Measurements from ENCODE around the gene MAEA. TPM values are rescaled to one million over a fixed set of nuclear protein-coding genes. Genes with fewer than 3 reads are reported as not detected.

The MAEA gene
- total and polyA plus RNA-seq, 9 of the 15 experiments (the other 6 are each of a cell fraction or from before 2014, with no cell fraction given), result 2.1 to 86.5 (median 45.0) TPM

GRCh38 chr4:1321486-1321885 is 31.8 kb downstream of the MAEA start:
- peaks cover 0 to 12% of the 10 kb centered on the region in 2 experiments; a peak in 1 of 5 replicates for H3K4me1 ChIP-seq (replicated peaks in 1 of 2; ENCODE audit: control insufficient read depth in 2 of 2, insufficient read depth in 2 of 2, low read length in 2 of 2)
- H3K9me1 ChIP-seq (ENCODE audit: control insufficient read depth, insufficient read depth, low read length), result no peaks in the 10 kb centered on the region
- H3K4me3 ChIP-seq, result no peak overlapping the region
- ChIA-PET CTCF (ENCODE audit: low intra/inter-chr PET ratio) (no interaction called here), POLR2A (no interaction called here)
- FAIRE-seq (no peak), DNase-seq (ENCODE audit: extremely low read depth in 1 of 4, low spot score in 3 of 4) (no peak), ATAC-seq (no peak)
- in situ Hi-C loops (cut with MboI) (no loop called here), intact Hi-C loops (cut with micrococcal nuclease) (no loop called here)
- no peak overlapping the region for H2AFZ ChIP-seq (ENCODE audit: low read depth, low read length)
- BruUV-seq (replicated peaks), result no TSS peak
- H3K36me3 ChIP-seq (ENCODE audit: control insufficient read depth, insufficient read depth, low read length), result peaks cover 76% of the 10 kb centered on the region; the same call in 2 of the 3 replicates
- no peak overlapping the region for H3K27ac ChIP-seq (ENCODE audit: extremely low read depth, low read depth, low read length)
- 0 out of 4 replicates have a peak overlapping the region, but pooled peaks of 1 of the 2 experiments have one; percentile 68 for H3K9ac ChIP-seq (ENCODE audit: insufficient read depth in 1 of 2, low read depth in 2 of 2, low read length in 2 of 2)
- no peaks in the 10 kb centered on the region for H3K27me3 ChIP-seq (ENCODE audit: control insufficient read depth in 2 of 2, insufficient read depth in 2 of 2, low read length in 2 of 2)
- no peaks in the 10 kb centered on the region for H3K79me2 ChIP-seq (ENCODE audit: control insufficient read depth, insufficient read depth, low read length)
- H4K20me1 ChIP-seq (replicated peaks; ENCODE audit: control insufficient read depth, insufficient read depth, low read length), result no peaks in the 10 kb centered on the region
- H3K9me3 ChIP-seq (replicated peaks; ENCODE audit: control insufficient read depth, insufficient read depth, low read depth, low read length), result no peaks in the 10 kb centered on the region
- WGBS (ENCODE audit: insufficient coverage, low coverage, missing lambda C conversion rate), result 86% methylated on average over 13 of the region's 13 CpGs
- H3K4me2 ChIP-seq (ENCODE audit: insufficient read depth, low read length), result no peak overlapping the region
- TF ChIP-seq ZNF609 (CRISPR knock-in tag; IDR thresholded peaks at IDR 0.05; ENCODE audit: borderline replicate concordance) (no peak), MCM7 (IDR thresholded peaks at IDR 0.05) (no peak), CHD1 (IDR thresholded peaks at IDR 0.05; ENCODE audit: low read length) (no peak), STAT5B (CRISPR knock-in tag; IDR thresholded peaks at IDR 0.05) (no peak), NCOA2 (IDR thresholded peaks at IDR 0.05; ENCODE audit: partially characterized antibody in 2 of 2) (no peak), BRD9 (IDR thresholded peaks at IDR 0.05; ENCODE audit: low read depth, partially characterized antibody) (no peak), HNRNPLL (IDR thresholded peaks at IDR 0.05; ENCODE audit: low read depth, low read length, poor library complexity, severe bottlenecking) (no peak)
- TF ChIP-seq, protein P1, sequence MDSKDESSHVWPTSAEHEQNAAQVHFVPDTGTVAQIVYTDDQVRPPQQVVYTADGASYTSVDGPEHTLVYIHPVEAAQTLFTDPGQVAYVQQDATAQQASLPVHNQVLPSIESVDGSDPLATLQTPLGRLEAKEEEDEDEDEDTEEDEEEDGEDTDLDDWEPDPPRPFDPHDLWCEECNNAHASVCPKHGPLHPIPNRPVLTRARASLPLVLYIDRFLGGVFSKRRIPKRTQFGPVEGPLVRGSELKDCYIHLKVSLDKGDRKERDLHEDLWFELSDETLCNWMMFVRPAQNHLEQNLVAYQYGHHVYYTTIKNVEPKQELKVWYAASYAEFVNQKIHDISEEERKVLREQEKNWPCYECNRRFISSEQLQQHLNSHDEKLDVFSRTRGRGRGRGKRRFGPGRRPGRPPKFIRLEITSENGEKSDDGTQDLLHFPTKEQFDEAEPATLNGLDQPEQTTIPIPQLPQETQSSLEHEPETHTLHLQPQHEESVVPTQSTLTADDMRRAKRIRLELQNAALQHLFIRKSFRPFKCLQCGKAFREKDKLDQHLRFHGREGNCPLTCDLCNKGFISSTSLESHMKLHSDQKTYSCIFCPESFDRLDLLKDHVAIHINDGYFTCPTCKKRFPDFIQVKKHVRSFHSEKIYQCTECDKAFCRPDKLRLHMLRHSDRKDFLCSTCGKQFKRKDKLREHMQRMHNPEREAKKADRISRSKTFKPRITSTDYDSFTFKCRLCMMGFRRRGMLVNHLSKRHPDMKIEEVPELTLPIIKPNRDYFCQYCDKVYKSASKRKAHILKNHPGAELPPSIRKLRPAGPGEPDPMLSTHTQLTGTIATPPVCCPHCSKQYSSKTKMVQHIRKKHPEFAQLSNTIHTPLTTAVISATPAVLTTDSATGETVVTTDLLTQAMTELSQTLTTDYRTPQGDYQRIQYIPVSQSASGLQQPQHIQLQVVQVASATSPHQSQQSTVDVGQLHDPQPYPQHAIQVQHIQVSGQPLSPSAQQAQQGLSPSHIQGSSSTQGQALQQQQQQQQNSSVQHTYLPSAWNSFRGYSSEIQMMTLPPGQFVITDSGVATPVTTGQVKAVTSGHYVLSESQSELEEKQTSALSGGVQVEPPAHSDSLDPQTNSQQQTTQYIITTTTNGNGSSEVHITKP (IDR thresholded peaks at IDR 0.05; ENCODE audit: partially characterized antibody), result no peak
- TF ChIP-seq, protein P2, sequence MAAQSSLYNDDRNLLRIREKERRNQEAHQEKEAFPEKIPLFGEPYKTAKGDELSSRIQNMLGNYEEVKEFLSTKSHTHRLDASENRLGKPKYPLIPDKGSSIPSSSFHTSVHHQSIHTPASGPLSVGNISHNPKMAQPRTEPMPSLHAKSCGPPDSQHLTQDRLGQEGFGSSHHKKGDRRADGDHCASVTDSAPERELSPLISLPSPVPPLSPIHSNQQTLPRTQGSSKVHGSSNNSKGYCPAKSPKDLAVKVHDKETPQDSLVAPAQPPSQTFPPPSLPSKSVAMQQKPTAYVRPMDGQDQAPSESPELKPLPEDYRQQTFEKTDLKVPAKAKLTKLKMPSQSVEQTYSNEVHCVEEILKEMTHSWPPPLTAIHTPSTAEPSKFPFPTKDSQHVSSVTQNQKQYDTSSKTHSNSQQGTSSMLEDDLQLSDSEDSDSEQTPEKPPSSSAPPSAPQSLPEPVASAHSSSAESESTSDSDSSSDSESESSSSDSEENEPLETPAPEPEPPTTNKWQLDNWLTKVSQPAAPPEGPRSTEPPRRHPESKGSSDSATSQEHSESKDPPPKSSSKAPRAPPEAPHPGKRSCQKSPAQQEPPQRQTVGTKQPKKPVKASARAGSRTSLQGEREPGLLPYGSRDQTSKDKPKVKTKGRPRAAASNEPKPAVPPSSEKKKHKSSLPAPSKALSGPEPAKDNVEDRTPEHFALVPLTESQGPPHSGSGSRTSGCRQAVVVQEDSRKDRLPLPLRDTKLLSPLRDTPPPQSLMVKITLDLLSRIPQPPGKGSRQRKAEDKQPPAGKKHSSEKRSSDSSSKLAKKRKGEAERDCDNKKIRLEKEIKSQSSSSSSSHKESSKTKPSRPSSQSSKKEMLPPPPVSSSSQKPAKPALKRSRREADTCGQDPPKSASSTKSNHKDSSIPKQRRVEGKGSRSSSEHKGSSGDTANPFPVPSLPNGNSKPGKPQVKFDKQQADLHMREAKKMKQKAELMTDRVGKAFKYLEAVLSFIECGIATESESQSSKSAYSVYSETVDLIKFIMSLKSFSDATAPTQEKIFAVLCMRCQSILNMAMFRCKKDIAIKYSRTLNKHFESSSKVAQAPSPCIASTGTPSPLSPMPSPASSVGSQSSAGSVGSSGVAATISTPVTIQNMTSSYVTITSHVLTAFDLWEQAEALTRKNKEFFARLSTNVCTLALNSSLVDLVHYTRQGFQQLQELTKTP (IDR thresholded peaks at IDR 0.05; ENCODE audit: low read depth in 1 of 2, partially characterized antibody in 2 of 2), result no peak
